Astrocyte of the cerebellum (primary cell): Measurements from ENCODE around the gene RAB1B.

ENCODE experiments used
- DNase-seq: peaks from one replicate; pipeline ENCODE4 v3.0.0-alpha.2; 2011; ENCODE audit warnings: low read depth
- H3K4me3 ChIP-seq: 2 replicates; pipeline ENCODE4 v1.5.1; 2011; ENCODE audit warnings: mild to moderate bottlenecking, low read depth, low read length, moderate library complexity
- in situ Hi-C: cut with HindIII; loops from 2 replicates; pipeline ENCODE4 v1.10.0; 2017; ENCODE audit warnings: low sequenced_read_pairs
- TF ChIP-seq, protein P1 (sequence below): IDR thresholded peaks from 2 replicates; pipeline ENCODE4 v1.5.1; 2012; ENCODE audit warnings: low read length, low read depth, moderate library complexity, mild to moderate bottlenecking; ENCODE audit errors: missing control alignments

The RAB1B gene

GRCh38 chr11:66311470-66311964 is 43.1 kb downstream of the RAB1B start:
- in situ Hi-C loops = no loop called here

GRCh38 chr11:66311965-66312548 is 43.6 kb downstream of the RAB1B start:
- DNase-seq = peak; percentile 75
- TF ChIP-seq, protein P1, sequence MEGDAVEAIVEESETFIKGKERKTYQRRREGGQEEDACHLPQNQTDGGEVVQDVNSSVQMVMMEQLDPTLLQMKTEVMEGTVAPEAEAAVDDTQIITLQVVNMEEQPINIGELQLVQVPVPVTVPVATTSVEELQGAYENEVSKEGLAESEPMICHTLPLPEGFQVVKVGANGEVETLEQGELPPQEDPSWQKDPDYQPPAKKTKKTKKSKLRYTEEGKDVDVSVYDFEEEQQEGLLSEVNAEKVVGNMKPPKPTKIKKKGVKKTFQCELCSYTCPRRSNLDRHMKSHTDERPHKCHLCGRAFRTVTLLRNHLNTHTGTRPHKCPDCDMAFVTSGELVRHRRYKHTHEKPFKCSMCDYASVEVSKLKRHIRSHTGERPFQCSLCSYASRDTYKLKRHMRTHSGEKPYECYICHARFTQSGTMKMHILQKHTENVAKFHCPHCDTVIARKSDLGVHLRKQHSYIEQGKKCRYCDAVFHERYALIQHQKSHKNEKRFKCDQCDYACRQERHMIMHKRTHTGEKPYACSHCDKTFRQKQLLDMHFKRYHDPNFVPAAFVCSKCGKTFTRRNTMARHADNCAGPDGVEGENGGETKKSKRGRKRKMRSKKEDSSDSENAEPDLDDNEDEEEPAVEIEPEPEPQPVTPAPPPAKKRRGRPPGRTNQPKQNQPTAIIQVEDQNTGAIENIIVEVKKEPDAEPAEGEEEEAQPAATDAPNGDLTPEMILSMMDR = peak; percentile 92
- H3K4me3 ChIP-seq = peak overlapping the region; percentile 41
- in situ Hi-C loops = no loop called here

More at GRCh38 chr11:66311470-66311964, 43.1 kb downstream of the RAB1B start:
- DNase-seq = no peak
- H3K4me3 ChIP-seq = peak overlapping the region; percentile 41
- TF ChIP-seq, protein P1 = no peak

GRCh38 chr11:66312549-66313320 is 44.3 kb downstream of the RAB1B start:
- DNase-seq = peak; percentile 98
- H3K4me3 ChIP-seq = peak overlapping the region; percentile 41
- in situ Hi-C loops = no loop called here
- TF ChIP-seq, protein P1 = no peak

GRCh38 chr11:66313321-66314185 is 45.1 kb downstream of the RAB1B start:
- H3K4me3 ChIP-seq = peak overlapping the region; percentile 36
- DNase-seq = no peak
- in situ Hi-C loops = no loop called here
- TF ChIP-seq, protein P1 = no peak

GRCh38 chr11:66314186-66314501 is 45.7 kb downstream of the RAB1B start:
- peak overlapping the region; percentile 36 for H3K4me3 ChIP-seq
- DNase-seq = no peak
- TF ChIP-seq, protein P1 = no peak
- in situ Hi-C loops = no loop called here
